Middle frontal gyrus (tissue), 1 donor: ENCODE results near the gene MASP2.
A peak's percentile ranks its signal among the peaks of the same experiment; 100 is the strongest.
"Not testable (repeated sequence)": the region's sequence is repeated elsewhere in the genome, so short reads cannot be mapped to it uniquely, and the experiment has no call there.

Source experiments
- DNase-seq: peaks from one replicate; pipeline ENCODE4 v3.0.0-alpha.2; 2015; ENCODE audit warnings: low spot score; ENCODE audit errors: extremely low spot score

The MASP2 gene

GRCh38 chr1:10990828-10991227 is 56.2 kb downstream of the MASP2 start:
- no peak for DNase-seq

GRCh38 chr1:10989920-10990516 is 57.0 kb downstream of the MASP2 start:
- DNase-seq, result not testable (repeated sequence)

DNA sequence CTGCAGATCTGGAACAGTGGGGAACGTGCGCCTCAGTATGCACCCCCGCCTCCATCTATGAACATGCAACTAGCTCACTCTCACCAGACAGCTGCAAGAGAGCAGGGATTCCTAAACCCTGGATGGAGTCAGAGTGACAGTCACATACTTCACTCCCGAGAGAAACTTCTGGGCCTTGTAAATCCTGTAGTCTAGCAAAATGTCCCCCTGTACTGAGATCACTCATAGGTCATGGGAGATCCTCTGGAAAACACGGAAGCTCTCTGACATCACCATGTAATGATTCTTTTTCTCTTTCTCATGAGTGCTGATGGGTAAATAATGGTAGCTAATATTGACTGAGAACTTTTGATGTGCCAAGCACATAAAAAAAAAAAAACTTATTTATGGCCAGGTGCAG is 57.9 kb downstream of the MASP2 start:
- no peak for DNase-seq

- no peak for DNase-seq
Measured at GRCh38 chr1:10987840-10988417, 59.1 kb downstream of the MASP2 start.

DNA sequence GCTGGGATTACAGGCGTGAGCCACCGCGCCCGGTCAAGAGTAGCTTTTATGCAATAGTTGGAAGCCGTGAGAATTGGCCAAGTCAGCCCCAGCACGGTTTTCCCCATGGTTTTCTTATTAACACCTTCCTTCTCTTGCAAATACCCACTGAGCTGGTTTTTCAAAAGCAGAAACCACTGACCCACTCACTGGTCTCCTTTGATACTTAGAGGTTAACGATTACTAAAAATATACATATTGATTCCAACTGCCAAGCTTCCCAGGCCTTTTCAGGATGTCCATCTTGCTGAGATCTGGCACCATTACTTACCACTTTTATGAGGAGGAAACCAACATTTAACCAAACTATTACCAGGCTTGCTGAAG is 60.5 kb downstream of the MASP2 start:
- DNase-seq, result no peak

- DNase-seq, result peak; percentile 76
Measured at GRCh38 chr1:10980841-10981727, 66.0 kb downstream of the MASP2 start.

DNA sequence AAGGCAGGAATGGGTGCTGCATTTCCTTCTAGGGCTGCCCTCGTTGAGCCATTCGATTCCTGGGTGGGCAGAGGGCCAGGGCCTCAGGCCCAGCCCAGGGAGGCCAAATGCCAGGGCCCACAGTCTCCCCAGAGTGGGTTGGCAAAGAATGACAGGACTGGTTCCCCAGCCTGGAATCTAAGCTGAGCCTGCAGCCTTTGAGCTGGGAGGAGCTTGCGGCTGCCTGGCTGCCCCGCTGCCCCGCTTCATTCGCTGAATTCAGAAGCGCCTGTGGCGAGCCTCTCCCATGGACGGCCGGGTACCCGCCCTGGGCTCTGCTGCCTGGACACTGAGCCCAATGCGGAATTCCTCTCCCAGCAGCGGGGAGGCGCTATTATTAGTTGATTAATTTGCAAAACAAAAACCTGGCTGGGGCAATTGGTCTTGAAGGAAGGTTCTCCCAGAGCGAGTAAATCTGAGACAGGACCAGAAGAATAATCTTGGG is 66.9 kb downstream of the MASP2 start:
- DNase-seq, result peak; percentile 71

GRCh38 chr1:10979483-10979920 is 67.5 kb downstream of the MASP2 start:
- DNase-seq, result peak; percentile 48

DNA sequence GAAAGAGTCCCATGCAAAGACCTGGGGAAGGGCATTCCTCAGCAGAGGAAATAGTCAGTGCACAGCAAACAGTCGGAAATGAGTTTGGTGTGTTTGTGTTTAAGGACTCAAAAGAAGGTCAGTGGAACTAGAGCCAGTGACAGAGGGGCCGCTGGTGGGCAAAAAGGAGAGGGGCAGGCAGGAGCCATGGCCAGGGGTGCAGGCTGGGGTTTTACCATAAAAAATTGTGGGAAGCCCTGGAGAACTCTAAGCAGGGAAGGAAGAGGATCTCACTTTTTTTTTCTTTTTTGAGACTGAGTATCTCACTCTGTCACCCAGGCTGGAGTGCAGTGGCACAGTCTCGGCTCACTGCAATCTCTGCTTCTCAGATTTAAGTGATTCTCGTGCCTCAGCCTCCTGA is 68.3 kb downstream of the MASP2 start:
- DNase-seq, result no peak
